NCI-H345 treated with DMSO at 0.1 percent for 48 hours (cell line): ENCODE measurements around the gene ACOXL.

Source experiments
- DNase-seq: peaks from one replicate; lab custom pipeline; 2025; ENCODE audit not compliant: unreplicated experiment; lab: John Stamatoyannopoulos, UW

ACOXL gene

DNA sequence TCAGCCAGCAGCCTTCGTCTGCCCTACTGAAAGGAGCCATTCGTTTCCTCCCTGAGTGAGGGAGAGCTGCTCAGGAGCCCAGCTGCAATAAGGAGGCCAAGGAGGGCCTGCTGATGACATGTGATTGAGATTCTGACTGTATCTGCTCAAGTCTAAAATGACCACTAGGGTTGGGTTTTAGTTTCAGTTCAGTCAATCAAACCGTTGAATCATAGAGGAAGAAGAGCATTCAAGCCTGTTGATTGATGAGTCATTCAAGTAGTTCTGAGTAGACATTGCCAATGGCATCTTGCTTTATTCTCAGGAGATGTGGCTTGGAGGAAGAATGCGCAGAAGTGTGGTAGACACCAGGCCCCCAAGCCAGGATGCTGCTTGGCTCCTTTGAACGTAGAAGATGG lies 368.4 kb downstream of the ACOXL start:
- no peak for DNase-seq

DNA sequence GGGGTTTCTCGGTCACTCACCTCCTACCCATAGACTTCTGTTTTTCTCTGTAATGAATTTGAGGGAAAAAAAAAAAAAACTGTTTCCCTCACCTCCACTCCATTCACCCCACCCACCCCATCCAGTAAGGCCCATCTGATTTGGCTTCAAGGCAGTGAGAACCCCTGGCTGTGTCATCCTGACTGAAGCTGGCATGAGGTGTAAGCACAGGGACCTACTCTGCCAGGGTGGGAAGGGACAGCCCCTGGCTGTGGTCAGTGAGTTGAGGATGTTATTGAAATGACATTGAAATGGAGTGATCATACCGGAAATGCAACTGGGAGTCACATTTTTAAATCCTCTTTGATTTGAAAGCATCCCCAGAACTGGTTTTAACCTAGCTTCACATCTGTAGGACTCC lies 369.2 kb downstream of the ACOXL start:
- DNase-seq: no peak

DNA sequence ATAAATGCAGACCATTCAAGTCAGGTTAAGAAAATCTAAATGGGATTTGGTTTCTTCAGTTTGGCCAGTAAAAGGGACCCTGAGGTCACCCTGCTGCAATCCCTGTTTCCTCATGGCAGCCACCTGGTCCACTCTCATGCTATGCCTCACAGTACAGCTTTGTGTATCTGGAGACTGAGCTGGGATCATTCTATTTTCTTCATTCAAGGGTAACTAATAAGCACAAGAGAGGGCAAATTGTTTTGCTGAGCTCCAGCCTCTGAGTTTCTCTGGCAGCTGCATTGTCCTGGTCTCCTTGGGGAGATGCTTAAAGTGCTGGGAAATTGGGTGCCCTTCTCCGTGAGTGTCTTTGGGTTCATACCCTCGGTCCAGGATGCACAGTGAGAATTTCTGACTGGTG lies 369.8 kb downstream of the ACOXL start:
- no peak for DNase-seq

DNA sequence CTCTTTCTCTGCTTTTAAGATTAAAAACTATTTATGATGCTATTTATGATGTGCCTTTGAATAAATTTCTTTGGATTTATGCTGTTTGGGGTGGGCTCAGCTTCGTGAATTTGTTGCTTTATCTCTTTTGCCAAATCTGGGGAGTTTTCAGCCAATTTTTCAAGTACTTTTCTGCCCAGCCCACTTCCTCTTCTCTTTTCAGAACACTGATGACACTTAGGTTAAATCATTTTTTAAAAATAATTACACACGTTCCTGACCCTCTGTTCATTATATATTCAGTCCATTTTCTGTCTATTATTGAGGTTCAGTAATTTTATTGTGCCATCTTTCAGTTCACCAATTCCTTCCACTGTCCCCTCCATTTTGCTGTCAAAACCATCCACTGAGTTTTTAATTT lies 373.6 kb downstream of the ACOXL start:
- no peak for DNase-seq

DNA sequence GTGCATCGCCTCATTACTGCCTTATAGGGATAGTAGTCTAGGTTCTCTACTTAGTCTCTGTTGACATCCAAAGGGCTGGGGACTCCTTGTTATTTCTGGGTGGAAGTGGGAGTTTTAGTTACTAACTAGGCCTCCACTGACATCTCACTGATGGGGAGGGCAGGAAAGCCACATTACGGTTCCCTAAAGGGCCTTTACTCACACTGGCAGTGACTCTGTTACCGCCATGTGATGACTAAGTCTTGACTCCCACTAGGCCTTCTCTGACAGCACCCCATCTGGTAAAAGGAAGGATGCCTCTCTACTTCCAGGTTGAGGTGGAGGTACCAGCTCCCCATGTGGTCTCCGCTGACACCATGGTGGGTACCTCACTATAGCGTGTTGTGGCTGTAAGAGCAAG lies 374.3 kb downstream of the ACOXL start:
- DNase-seq: no peak

- no peak for DNase-seq
Measured at GRCh38 chr2:111108745-111109271, 376.4 kb downstream of the ACOXL start.

GRCh38 chr2:111111101-111111755 lies 378.9 kb downstream of the ACOXL start:
- DNase-seq: no peak

DNA sequence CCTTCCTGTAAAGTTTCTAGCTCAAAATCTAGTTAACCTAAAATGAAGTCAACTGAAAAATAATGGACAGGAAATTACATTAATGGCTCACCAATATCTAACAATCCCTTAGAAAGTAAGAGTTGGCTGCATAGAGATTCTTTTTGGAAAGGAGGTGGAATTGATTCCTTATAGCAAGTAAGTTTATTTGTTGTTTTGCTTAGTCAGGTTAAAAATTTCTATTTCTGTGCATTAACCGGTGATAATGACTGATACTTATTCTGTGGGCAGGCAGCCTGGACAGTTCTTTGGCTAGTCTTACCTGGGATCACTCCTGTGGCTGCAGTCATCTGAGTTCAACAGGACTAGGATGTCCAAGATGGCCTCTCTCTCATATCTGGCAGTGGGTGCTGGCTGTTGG lies 381.5 kb downstream of the ACOXL start:
- no peak for DNase-seq

- DNase-seq: no peak
Measured at GRCh38 chr2:111116011-111116746, 383.8 kb downstream of the ACOXL start.

GRCh38 chr2:111116843-111117597 lies 384.6 kb downstream of the ACOXL start:
- DNase-seq: peak; percentile 39

DNA sequence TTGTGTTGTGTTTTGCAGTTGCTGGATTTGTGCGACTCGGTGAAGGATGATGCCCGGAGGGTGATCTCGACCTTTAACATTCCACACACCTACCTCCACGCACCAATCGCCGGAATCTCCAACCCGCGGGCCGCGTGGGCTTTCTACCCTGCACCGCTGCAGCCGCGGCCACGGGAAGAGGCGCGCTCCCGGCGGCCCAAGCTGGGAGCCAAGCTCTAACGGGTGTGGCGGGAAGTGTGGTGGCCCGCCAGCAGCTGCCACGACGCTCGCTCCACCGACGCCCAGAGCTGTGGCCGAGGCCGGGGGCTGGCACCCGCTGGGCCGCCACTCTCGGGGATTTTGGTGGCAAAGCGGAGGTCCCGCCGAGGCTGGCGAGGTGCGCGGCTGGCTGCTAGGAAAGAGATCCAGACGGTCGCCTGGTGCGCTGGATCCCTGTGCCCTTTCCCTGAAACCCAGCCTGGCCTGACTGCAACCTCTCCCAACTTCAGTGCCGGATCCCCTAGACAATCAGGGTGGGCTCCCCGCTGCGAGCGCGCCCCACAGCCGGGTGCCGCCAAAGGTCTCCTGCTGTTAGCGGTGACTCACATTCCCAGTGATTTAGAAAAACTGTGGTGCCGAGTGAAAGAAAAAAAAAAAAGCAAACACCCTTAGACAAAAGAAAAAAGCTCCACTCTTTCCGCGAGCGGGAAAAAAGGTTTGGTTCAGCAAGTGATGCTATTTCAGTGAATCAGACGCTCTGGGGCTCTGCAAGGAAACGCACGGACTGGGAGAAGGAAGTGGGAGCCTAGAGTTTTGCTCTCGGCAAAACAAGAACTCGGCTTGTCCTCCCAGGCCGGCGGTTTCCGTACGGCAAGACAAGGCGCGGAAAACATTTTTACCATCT lies 385.5 kb downstream of the ACOXL start:
- no peak for DNase-seq

DNA sequence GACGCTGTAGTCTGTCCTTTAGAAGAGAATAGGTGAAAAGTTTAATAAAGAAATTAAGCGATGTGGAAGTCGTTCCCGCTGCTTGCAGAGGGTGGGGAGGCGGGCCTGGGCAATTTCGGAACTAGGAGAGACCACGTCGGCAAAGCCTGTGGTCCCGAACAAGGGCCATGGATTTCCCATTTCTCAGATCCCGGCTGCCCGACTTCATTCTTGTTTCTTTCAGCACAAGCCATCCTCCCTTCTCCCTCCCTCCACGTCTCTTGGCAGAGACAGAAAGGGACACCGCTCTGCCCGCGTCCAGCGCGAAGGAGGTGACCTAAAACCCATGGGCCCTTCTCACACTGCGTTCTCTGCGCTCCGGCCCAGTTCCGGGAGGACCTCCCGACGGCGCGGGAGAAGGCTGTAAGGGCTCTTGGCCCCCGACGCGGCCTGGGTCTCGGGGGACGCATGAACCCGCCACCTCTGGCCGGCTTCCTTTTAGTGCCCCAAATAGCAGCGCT lies 386.2 kb downstream of the ACOXL start:
- DNase-seq: no peak

- DNase-seq: no peak
Measured at GRCh38 chr2:111118981-111119821, 386.8 kb downstream of the ACOXL start.

DNA sequence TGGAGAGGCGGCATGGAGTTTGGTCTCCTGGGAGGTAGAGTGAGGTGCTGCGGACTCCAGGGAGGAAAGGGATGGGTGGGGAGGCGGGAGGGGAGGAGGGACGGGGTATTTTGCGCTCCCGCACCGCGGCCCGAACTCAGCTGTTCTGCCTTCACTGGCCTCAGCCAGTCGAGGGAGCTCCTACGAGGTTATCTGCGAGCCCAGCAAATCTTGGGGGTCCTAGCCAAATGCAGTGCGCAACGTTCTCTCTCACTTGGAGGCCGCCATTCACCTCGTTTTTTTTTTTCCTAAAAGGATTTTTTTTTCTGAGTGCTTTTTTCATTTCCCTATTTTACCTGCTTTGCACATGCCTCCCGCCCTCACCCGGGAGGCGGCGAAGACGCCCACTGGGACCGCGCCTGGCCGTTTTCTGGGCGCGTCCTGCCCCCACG lies 387.5 kb downstream of the ACOXL start:
- no peak for DNase-seq

GRCh38 chr2:111120253-111121027 lies 388.1 kb downstream of the ACOXL start, which contains the start of gene BCL2L11:
TSS of gene BCL2L11 (plus strand) at chr2:111120914. CDS start at chr2:111123746, 2,832 bp downstream.
- peak; percentile 87 for DNase-seq

DNA sequence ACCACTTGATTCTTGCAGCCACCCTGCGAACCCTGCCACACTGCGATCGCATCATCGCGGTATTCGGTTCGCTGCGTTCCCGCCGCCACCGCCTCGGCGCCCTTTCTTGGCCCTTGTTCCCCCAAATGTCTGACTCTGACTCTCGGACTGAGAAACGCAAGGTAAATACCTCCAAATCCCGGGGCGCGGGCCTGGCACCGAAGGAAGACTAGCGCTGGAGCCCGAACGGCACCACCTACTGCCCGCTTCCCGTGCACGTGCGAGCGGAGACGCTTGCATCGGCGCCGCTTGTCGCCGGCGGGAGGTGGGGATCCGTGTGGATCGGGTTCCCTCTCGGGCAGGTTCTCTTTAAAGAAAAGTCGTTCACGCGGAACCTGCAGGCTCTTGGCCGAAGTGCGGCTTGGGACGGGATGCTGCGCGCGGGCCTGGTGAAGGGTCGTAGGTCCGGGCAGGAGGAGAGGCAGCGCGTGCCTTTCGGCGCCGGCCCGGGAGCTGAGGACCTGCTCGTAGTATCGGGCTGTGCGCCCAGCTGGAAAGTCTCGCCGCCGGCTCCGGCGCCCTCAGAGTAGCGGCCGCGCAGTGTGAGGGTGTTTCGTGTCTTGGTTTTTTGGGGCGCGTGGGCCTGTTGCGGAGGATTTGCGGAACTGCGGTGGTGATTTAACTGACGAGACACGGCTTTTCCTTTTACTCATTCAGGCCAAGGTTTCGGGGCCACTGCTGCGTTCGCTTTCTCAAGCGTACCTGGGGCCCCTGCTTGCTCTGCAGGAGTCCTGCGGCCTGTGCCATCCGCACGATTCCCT lies 388.9 kb downstream of the ACOXL start:
- no peak for DNase-seq

DNA sequence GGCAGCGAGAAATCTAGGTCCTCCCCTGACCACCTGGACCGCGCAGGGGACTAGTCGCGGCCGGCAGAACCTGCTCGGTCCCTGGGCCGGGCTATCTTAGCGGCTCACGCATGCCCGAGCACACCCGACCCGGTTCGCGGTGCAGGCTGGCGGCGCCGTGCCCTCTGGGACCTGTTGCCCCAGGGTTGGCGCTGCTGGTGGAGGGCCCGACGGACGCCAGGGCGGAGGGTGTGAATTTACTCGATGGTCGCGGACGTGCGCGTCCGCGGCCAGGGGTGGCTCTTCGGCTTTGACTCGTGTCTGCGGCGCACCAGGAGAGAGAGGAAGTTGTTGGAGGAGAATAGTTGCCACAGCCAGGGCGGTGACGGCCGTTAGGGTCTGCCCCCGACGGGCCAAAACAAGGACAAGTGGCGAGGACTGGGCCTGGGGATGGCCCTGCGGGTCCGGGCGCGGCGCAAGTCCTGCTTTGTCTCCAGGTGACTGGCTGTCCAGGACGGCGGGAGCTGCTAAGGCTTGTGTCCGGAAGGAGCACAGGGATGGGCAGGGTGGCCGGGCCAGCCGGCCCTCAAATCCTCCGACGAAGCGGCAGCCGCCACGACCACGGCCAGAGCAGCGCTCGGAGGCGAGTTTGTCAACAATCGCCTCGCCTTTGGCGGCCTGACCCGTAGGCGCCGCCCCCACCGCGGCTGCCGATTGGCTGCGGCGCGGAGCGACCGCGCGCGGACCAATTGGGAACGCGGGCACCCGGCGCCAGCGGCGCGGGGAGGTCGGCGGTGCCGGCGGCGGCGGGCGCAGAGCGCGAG lies 389.7 kb downstream of the ACOXL start:
- DNase-seq: peak; percentile 64
